ENCODE measurements around the gene ENTR1. TPM values are rescaled to one million over a fixed set of nuclear protein-coding genes. Genes with fewer than 3 reads are reported as not detected.

ENTR1 gene
- total and polyA plus RNA-seq, 2 of the 13 experiments (the other 11 are each of a cell fraction or from before 2014, with no cell fraction given): 70.1 to 76.4 TPM

DNA sequence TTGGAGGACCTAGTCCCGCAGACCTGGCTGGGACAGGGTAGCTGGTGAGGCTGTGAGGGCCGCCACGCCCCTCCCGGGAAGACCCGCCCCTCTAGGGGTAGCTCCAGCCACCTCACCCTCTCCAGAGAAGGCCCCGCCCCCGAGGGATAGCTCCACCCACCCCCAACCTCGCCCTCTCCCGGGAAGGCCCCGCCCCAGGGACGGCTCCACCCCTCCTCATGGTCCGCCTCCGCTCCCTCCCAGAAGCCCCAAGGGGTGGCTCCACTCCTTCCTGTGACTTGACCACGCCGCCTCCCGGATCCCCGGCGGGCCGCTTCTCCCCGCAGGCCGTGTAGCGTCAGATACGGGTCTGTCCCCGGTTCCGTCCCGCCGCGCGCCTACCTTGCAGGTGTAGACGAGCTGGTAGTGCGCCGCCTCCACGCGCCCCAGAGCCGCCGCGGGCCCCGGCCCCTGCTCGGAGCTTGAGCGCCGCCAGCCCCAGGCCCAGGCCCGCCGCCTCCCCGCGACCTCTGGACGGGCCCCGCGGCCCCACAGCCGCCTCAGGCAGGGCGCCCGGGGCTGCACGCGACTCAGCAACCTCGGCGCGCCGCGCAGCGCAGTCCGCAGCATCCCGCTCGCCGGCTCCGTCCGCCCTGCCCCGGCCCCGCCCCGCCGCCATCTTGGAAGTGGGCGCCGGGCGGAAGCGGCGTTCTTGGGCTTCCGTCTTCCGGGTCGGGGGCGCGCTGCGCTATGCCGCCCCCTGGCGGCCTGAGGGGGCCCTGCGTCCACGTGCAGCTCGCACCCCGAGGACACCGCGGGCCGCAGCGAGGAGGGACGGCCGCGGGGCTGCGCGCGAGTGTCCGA is 47.1 kb downstream of the ENTR1 start, which contains the start of gene DNLZ (continued):
- no peak for TF ChIP-seq KDM4B (CRISPR knock-in tag; IDR thresholded peaks at IDR 0.05)
- peak; percentile 81; the same call in 1 of the 2 replicates for TF ChIP-seq MTF1 (CRISPR knock-in tag; IDR thresholded peaks at IDR 0.05)
- TF ChIP-seq HNRNPUL1 (IDR thresholded peaks at IDR 0.05; ENCODE audit: low read depth, low read length): no peak; the same call in 1 of the 2 replicates
- no peak for TF ChIP-seq ZMYM2 (CRISPR knock-in tag; IDR thresholded peaks at IDR 0.05)
- no peak for TF ChIP-seq NONO (IDR thresholded peaks at IDR 0.05)
- TF ChIP-seq NONO (CRISPR knock-in tag; conservative IDR thresholded peaks at IDR 0.05): peak; percentile 98
- 0 out of 2 replicates have a peak, but pooled peaks have one; percentile 55 for TF ChIP-seq SMYD3 (CRISPR knock-in tag; IDR thresholded peaks at IDR 0.05)
- TF ChIP-seq ZNF260 (CRISPR knock-in tag; IDR thresholded peaks at IDR 0.05; ENCODE audit: borderline replicate concordance, low read depth): no peak
- TF ChIP-seq, protein P1, sequence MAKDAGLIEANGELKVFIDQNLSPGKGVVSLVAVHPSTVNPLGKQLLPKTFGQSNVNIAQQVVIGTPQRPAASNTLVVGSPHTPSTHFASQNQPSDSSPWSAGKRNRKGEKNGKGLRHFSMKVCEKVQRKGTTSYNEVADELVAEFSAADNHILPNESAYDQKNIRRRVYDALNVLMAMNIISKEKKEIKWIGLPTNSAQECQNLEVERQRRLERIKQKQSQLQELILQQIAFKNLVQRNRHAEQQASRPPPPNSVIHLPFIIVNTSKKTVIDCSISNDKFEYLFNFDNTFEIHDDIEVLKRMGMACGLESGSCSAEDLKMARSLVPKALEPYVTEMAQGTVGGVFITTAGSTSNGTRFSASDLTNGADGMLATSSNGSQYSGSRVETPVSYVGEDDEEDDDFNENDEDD (CRISPR knock-in tag; IDR thresholded peaks at IDR 0.05; ENCODE audit: borderline replicate concordance): peak; percentile 98
- no peak for TF ChIP-seq SMARCC2 (IDR thresholded peaks at IDR 0.05)
- TF ChIP-seq PITX1 (CRISPR knock-in tag; IDR thresholded peaks at IDR 0.05): no peak
- TF ChIP-seq, protein P2, sequence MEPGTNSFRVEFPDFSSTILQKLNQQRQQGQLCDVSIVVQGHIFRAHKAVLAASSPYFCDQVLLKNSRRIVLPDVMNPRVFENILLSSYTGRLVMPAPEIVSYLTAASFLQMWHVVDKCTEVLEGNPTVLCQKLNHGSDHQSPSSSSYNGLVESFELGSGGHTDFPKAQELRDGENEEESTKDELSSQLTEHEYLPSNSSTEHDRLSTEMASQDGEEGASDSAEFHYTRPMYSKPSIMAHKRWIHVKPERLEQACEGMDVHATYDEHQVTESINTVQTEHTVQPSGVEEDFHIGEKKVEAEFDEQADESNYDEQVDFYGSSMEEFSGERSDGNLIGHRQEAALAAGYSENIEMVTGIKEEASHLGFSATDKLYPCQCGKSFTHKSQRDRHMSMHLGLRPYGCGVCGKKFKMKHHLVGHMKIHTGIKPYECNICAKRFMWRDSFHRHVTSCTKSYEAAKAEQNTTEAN (CRISPR knock-in tag; conservative IDR thresholded peaks at IDR 0.05): peak; percentile 85
- TF ChIP-seq NR2F1 (CRISPR knock-in tag; IDR thresholded peaks at IDR 0.05): no peak
- TF ChIP-seq, protein P3, sequence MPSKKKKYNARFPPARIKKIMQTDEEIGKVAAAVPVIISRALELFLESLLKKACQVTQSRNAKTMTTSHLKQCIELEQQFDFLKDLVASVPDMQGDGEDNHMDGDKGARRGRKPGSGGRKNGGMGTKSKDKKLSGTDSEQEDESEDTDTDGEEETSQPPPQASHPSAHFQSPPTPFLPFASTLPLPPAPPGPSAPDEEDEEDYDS (CRISPR knock-in tag; IDR thresholded peaks at IDR 0.05): peak; percentile 23; the same call in 1 of the 2 replicates
- peak; percentile 85 for TF ChIP-seq HDAC1 (CRISPR knock-in tag; IDR thresholded peaks at IDR 0.05)
- TF ChIP-seq PRDM10 (CRISPR knock-in tag; IDR thresholded peaks at IDR 0.05; ENCODE audit: low read depth): no peak
- peak; percentile 83 for TF ChIP-seq ZNF547 (CRISPR knock-in tag; IDR thresholded peaks at IDR 0.05)
- peak; percentile 28; the same call in 1 of the 2 replicates for TF ChIP-seq PRDM15 (CRISPR knock-in tag; IDR thresholded peaks at IDR 0.05)
- TF ChIP-seq ZNF720 (CRISPR knock-in tag; IDR thresholded peaks at IDR 0.05): no peak

All from HepG2 (cell line).